Adrenal gland (tissue), 12 donors: ENCODE measurements around the gene SHOC2. TPM values are rescaled to one million over a fixed set of nuclear protein-coding genes. Genes with fewer than 3 reads are reported as not detected.

Source experiments
- DNase-seq, 7 donors: peaks; one replicate each; pipeline ENCODE4 v3.0.0-alpha.2; 2019 to 2020
- H3K27ac ChIP-seq, 5 donors: fragments of 200-600 bp; sonication (generic) in 4 of 5; 1 replicate in 3 of 5; 2 replicates in 2 of 5; pipeline versions ENCODE4 v1.5.1 to v1.8.0; 2016 to 2020; ENCODE audit warnings: mild to moderate bottlenecking in 1 of 5
- H3K27me3 ChIP-seq: fragments of 200-600 bp; 2 replicates; pipeline ENCODE4 v1.8.0; 2021
- H3K36me3 ChIP-seq, 2 donors: fragments of 200-600 bp; replicated peaks in 1 of 2; 1 replicate in 1 of 2; 2 replicates in 1 of 2; pipeline versions ENCODE4 v1.5.1 to v1.8.0; 2018 to 2022
- H3K4me1 ChIP-seq, 2 donors: fragments of 200-600 bp; replicated peaks in 1 of 2; 1 replicate in 1 of 2; 2 replicates in 1 of 2; pipeline versions ENCODE4 v1.5.1 to v1.8.0; 2018 to 2021
- H3K4me3 ChIP-seq, 4 donors: fragments of 200-600 bp; sonication (generic) in 3 of 4; one replicate each; pipeline ENCODE4 v1.5.1; 2016 to 2018
- H3K9me3 ChIP-seq, 3 donors: fragments of 200-600 bp; sonication (generic) in 1 of 3; replicated peaks in 1 of 3; 1 replicate in 2 of 3; 2 replicates in 1 of 3; pipeline versions ENCODE4 v1.5.1 to v1.8.0; 2016 to 2021
- POLR2A ChIP-seq, 2 donors: fragments of 450-650 bp; IDR thresholded peaks; one replicate each; pipeline ENCODE4 v1.6.1; 2017; ENCODE audit warnings: antibody characterized with exemption in 2 of 2, mild to moderate bottlenecking in 2 of 2, moderate library complexity in 1 of 2
- WGBS, 4 donors: extraction: QIAGEN DNeasy Blood & Tissue Kit in 2 of 4; methylation state at CpG; one replicate each; pipeline versions ENCODE4 v1.1.5 to v1.1.7; 2013 to 2017; 5-methylcytosine and 5-hydroxymethylcytosine counted together
- intact Hi-C, 2 donors: fragments of 100-400 bp; cut with DNase I; formaldehyde crosslinking; loops; one replicate each; pipeline versions ENCODE4 v1.14.1 to v1.15.0; 2022 to 2023
- polyA plus RNA-seq, 3 donors: library from polyadenylated mRNA; stranded (reverse); fragments of 200-250 nt in 2 of 3; fragments of 350-450 nt in 1 of 3; fragmentation: Illumina TruSeq in 1 of 3; extraction: RNeasy Lipid Tissue Mini Kit (QIAGEN cat#74804) in 1 of 3; gene quantifications; one replicate each; pipeline ENCODE4 v1.2.3, GENCODE V29; 2013 to 2014
- total RNA-seq, 9 donors: library from RNA; depleted of rRNA in 4 of 9; stranded (reverse); fragments of >200 nt in 4 of 9; fragments of 120-200 nt in 1 of 9; fragmentation: NEBNext Ultra II Directional in 1 of 9; extraction: Animal tissue kit (Norgen Biotek cat#: 25700) in 1 of 9; gene quantifications; one replicate each; pipeline versions ENCODE4 v1.1.0 to v1.2.4, GENCODE V29; 2013 to 2023
- TF ChIP-seq, protein P1 (sequence below), 6 experiments: fragments of 450-650 bp in 4 of 6; fragments of 200-600 bp in 2 of 6; sonication (generic) in 1 of 6; IDR thresholded peaks; 1 replicate in 5 of 6; 2 replicates in 1 of 6; pipeline versions ENCODE4 v1.5.1 to v1.8.0; 2016 to 2021; ENCODE audit warnings: antibody characterized with exemption in 6 of 6, mild to moderate bottlenecking in 2 of 6, moderate library complexity in 1 of 6
- donor health status: healthy with polysubstance abuse.
- donor health status: Bipolar disorder and iron deficiency.
- donor health status: DM: yes; HTN: yes; CAD: no.
- donor health status: DM: no; HTN: no; CAD: no.
- donor health status: DM: no; HTN: no; CAD: no.
- donor health status: DM: yes; HTN: yes; CAD: no.

Gene SHOC2
- total and polyA plus RNA-seq, 12 donors: 16.4 to 78.2 (median 37.1) TPM

DNA sequence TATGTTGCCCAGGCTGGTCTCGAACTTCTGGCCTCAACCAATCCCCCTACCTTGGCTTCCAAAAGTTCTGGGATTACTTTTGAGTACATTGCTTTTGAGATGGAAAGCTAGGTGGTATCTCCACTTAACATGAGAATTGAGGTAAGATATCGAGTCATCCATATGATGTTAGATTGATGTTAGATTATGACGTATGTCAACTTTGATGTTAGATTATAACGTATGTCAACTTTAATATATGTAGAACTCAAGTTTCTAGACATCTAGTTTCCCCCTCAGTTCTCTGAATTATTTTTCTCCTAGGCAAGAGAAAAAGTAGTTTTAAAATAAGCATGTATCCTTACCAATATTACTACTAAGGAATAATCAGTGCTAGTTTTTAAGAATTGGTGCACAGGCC, 20.0 kb downstream of the SHOC2 start:
- TF ChIP-seq, protein P1, sequence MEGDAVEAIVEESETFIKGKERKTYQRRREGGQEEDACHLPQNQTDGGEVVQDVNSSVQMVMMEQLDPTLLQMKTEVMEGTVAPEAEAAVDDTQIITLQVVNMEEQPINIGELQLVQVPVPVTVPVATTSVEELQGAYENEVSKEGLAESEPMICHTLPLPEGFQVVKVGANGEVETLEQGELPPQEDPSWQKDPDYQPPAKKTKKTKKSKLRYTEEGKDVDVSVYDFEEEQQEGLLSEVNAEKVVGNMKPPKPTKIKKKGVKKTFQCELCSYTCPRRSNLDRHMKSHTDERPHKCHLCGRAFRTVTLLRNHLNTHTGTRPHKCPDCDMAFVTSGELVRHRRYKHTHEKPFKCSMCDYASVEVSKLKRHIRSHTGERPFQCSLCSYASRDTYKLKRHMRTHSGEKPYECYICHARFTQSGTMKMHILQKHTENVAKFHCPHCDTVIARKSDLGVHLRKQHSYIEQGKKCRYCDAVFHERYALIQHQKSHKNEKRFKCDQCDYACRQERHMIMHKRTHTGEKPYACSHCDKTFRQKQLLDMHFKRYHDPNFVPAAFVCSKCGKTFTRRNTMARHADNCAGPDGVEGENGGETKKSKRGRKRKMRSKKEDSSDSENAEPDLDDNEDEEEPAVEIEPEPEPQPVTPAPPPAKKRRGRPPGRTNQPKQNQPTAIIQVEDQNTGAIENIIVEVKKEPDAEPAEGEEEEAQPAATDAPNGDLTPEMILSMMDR (IDR thresholded peaks at IDR 0.05): no peak
- TF ChIP-seq POLR2A (IDR thresholded peaks at IDR 0.05): no peak
- H3K36me3 ChIP-seq: no peaks in the 10 kb centered on the region
- H3K27me3 ChIP-seq: no peaks in the 10 kb centered on the region
- intact Hi-C loops: no loop called here
- no peak overlapping the region for H3K4me3 ChIP-seq
- WGBS, 4 donors: 94 to 98% (median 97%) methylated on average over 4 of the region's 4 CpGs
- no peaks in the 10 kb centered on the region for H3K9me3 ChIP-seq
- DNase-seq: no peak
- no peak overlapping the region for H3K27ac ChIP-seq
- no peaks in the 10 kb centered on the region for H3K4me1 ChIP-seq

DNA sequence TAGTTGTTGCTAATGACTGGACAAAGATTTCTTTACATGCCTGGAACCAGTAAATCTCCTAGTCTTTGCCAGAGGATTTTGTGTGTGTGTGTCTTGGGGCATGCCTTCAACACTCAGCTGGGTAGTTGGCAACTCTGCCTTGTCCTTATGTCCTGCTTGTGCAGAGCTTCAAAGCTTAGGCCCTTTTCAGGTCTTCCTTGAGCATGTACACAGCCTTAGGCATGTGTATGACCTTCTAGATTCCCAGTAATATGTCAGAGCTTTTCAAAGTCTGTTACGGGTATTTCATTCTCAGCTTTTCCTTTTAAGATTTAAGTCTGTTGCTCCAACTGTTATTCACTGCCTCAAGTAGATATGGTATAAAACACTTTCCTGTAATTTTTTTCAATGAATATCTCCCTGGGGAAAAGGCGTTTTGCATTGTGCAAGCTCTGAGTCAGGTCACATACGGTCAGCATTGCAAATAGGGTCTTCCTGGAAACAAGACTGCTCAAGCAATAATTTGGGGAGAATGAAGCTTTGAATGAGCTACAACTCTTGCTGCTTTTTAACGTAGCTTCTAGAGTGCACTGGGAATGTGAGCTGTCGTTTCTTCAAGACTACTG, 25.5 kb downstream of the SHOC2 start:
- DNase-seq: no peak
- H3K9me3 ChIP-seq: no peaks in the 10 kb centered on the region
- TF ChIP-seq POLR2A (IDR thresholded peaks at IDR 0.05): no peak
- TF ChIP-seq, protein P1 (IDR thresholded peaks at IDR 0.05): no peak
- intact Hi-C loops: no loop called here
- WGBS, 4 donors: 62 to 72% (median 70%) methylated on average over 5 of the region's 5 CpGs
- no peak overlapping the region for H3K27ac ChIP-seq
- H3K36me3 ChIP-seq: no peaks in the 10 kb centered on the region
- no peaks in the 10 kb centered on the region for H3K27me3 ChIP-seq
- no peaks in the 10 kb centered on the region for H3K4me1 ChIP-seq
- H3K4me3 ChIP-seq: no peak overlapping the region

GRCh38 chr10:110946496-110946895, 27.1 kb downstream of the SHOC2 start:
- Histone ChIP-seq H3K4me1 (no peaks in the 10 kb centered on the region), H3K36me3 (no peaks in the 10 kb centered on the region), H3K9me3 (no peaks in the 10 kb centered on the region), H3K27ac (no peak overlapping the region), H3K27me3 (no peaks in the 10 kb centered on the region), H3K4me3 (no peak overlapping the region)
- WGBS, 4 donors: 94 to 100% (median 99%) methylated on average over 1 of the region's 1 CpG
- intact Hi-C loops: no loop called here
- no peak for TF ChIP-seq POLR2A (IDR thresholded peaks at IDR 0.05)
- TF ChIP-seq, protein P1 (IDR thresholded peaks at IDR 0.05): no peak
- no peak for DNase-seq

- Histone ChIP-seq H3K36me3 (no peaks in the 10 kb centered on the region), H3K4me3 (no peak overlapping the region), H3K9me3 (no peaks in the 10 kb centered on the region), H3K27me3 (no peaks in the 10 kb centered on the region), H3K27ac (no peak overlapping the region), H3K4me1 (no peaks in the 10 kb centered on the region)
- 74 to 100% (median 81%) methylated on average over 3 to 4 of the region's 4 CpGs for WGBS, 4 donors
- TF ChIP-seq, protein P1 (IDR thresholded peaks at IDR 0.05): no peak
- no peak for TF ChIP-seq POLR2A (IDR thresholded peaks at IDR 0.05)
- DNase-seq: no peak
- intact Hi-C loops: no loop called here
These were observed 27.7 kb downstream of the SHOC2 start for GRCh38 chr10:110947061-110947595.
